GM12878 (cell line): ENCODE data around the gene MAPK1IP1L. TPM values are rescaled to one million over a fixed set of nuclear protein-coding genes. Genes with fewer than 3 reads are reported as not detected.

ENCODE experiments used
- BCL11A ChIP-seq: IDR thresholded peaks from 2 replicates; pipeline ENCODE4 v1.6.1; 2011; ENCODE audit warnings: low read depth, low read length
- BCL3 ChIP-seq: IDR thresholded peaks from 2 replicates; pipeline ENCODE4 v1.6.1; 2011; ENCODE audit warnings: borderline replicate concordance, low read depth, mild to moderate bottlenecking, moderate library complexity, low read length; ENCODE audit not compliant: insufficient read depth, poor library complexity, severe bottlenecking
- BHLHE40 ChIP-seq, 2 experiments: fragments of 450-650 bp in 1 of 2; IDR thresholded peaks; 2 replicates each; pipeline ENCODE4 v1.6.1; 2011 to 2017; ENCODE audit warnings: low read depth in 2 of 2, borderline replicate concordance in 1 of 2, improper control_type of control experiment in 1 of 2, low read length in 1 of 2, mild to moderate bottlenecking in 1 of 2
- CHD2 ChIP-seq: IDR thresholded peaks from 2 replicates; pipeline ENCODE4 v1.6.1; 2011; ENCODE audit warnings: low read depth, low read length, improper control_type of control experiment, borderline replicate concordance
- CUX1 ChIP-seq: IDR thresholded peaks from 2 replicates; pipeline ENCODE4 v1.6.1; 2012; ENCODE audit warnings: improper control_type of control experiment, low read depth, low read length; ENCODE audit not compliant: insufficient replicate concordance
- LARP7 ChIP-seq: fragments of 450-650 bp; IDR thresholded peaks from 2 replicates; pipeline ENCODE4 v1.6.1; 2017; ENCODE audit warnings: mild to moderate bottlenecking
- NR2F1 ChIP-seq: fragments of 450-650 bp; conservative IDR thresholded peaks from 2 replicates; pipeline ENCODE4 v1.6.1; 2017; ENCODE audit warnings: mild to moderate bottlenecking
- PKNOX1 ChIP-seq: fragments of 450-650 bp; IDR thresholded peaks from 2 replicates; pipeline ENCODE4 v1.6.1; 2016; ENCODE audit warnings: mild to moderate bottlenecking
- RFX5 ChIP-seq: IDR thresholded peaks from 2 replicates; pipeline ENCODE4 v1.6.1; 2011; ENCODE audit warnings: low read depth, low read length, improper control_type of control experiment
- SMC3 ChIP-seq: IDR thresholded peaks from 2 replicates; pipeline ENCODE4 v1.6.1; 2011; ENCODE audit warnings: low read length, improper control_type of control experiment, borderline replicate concordance
- SPI1 ChIP-seq: IDR thresholded peaks from 2 replicates; pipeline ENCODE4 v1.6.1; 2011; ENCODE audit warnings: low read depth, mild to moderate bottlenecking, low read length, moderate library complexity, borderline replicate concordance; ENCODE audit not compliant: insufficient read depth
- SREBF2 ChIP-seq: IDR thresholded peaks from 2 replicates; pipeline ENCODE4 v1.6.1; 2012; ENCODE audit warnings: mild to moderate bottlenecking, low read length
- SUPT20H ChIP-seq: IDR thresholded peaks from 2 replicates; pipeline ENCODE4 v1.6.1; 2011; ENCODE audit warnings: low read depth, mild to moderate bottlenecking, low read length, moderate library complexity, borderline replicate concordance; ENCODE audit not compliant: control insufficient read depth
- polyA plus RNA-seq, 11 experiments: library from polyadenylated mRNA; depleted of rRNA in 4 of 11; unstranded in 6 of 11; stranded (reverse) in 5 of 11; fragments of >200 nt; fragmentation: Nextera tagmentation in 4 of 11; fragmentation: Illumina TruSeq in 1 of 11; extraction: Ambion mirVana in 4 of 11; extraction: Trizol in 1 of 11; gene quantifications; 1 replicate in 1 of 11; 2 replicates in 10 of 11; pipeline versions ENCODE4 v1.2.1 to v1.2.3, GENCODE V29; 2011 to 2016; ENCODE audit warnings: inconsistent platforms in 2 of 11, missing spikeins in 2 of 11, low read depth in 1 of 11
- total RNA-seq, 4 experiments: library from RNA; depleted of rRNA in 3 of 4; stranded (reverse); fragments of >200 nt in 3 of 4; fragmentation: Illumina TruSeq in 1 of 4; extraction: Trizol in 1 of 4; gene quantifications; 2 replicates each; pipeline versions ENCODE4 v1.2.1 to v1.2.3, GENCODE V29; 2013 to 2021
- TF ChIP-seq, protein P1 (sequence below): IDR thresholded peaks from 2 replicates; pipeline ENCODE4 v1.6.1; 2012; ENCODE audit warnings: mild to moderate bottlenecking, low read depth, low read length

The MAPK1IP1L gene
- total and polyA plus RNA-seq, 10 of the 15 experiments (the other 5 are each of a cell fraction or from before 2014, with no cell fraction given) = 44.6 to 117 (median 73.0) TPM

GRCh38 chr14:55051423-55052268 lies at the start of gene MAPK1IP1L (continued):
- TF ChIP-seq PKNOX1 = peak; percentile 90
- TF ChIP-seq SREBF2 = no peak
- TF ChIP-seq LARP7 = peak; percentile 98
- TF ChIP-seq RFX5 = no peak
- TF ChIP-seq CUX1 = no peak
- TF ChIP-seq BHLHE40 (IDR thresholded peaks at IDR 0.05; ENCODE audit: borderline replicate concordance in 1 of 2, low read depth in 2 of 2, low read length in 1 of 2) = peak; percentile 61 to 68
- TF ChIP-seq SMC3 = peak; percentile 71
- TF ChIP-seq, protein P1, sequence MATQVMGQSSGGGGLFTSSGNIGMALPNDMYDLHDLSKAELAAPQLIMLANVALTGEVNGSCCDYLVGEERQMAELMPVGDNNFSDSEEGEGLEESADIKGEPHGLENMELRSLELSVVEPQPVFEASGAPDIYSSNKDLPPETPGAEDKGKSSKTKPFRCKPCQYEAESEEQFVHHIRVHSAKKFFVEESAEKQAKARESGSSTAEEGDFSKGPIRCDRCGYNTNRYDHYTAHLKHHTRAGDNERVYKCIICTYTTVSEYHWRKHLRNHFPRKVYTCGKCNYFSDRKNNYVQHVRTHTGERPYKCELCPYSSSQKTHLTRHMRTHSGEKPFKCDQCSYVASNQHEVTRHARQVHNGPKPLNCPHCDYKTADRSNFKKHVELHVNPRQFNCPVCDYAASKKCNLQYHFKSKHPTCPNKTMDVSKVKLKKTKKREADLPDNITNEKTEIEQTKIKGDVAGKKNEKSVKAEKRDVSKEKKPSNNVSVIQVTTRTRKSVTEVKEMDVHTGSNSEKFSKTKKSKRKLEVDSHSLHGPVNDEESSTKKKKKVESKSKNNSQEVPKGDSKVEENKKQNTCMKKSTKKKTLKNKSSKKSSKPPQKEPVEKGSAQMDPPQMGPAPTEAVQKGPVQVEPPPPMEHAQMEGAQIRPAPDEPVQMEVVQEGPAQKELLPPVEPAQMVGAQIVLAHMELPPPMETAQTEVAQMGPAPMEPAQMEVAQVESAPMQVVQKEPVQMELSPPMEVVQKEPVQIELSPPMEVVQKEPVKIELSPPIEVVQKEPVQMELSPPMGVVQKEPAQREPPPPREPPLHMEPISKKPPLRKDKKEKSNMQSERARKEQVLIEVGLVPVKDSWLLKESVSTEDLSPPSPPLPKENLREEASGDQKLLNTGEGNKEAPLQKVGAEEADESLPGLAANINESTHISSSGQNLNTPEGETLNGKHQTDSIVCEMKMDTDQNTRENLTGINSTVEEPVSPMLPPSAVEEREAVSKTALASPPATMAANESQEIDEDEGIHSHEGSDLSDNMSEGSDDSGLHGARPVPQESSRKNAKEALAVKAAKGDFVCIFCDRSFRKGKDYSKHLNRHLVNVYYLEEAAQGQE = no peak
- TF ChIP-seq NR2F1 = peak; percentile 43; the same call in 1 of the 2 replicates
- peak; percentile 94 for TF ChIP-seq CHD2
- peak; percentile 44; the same call in 1 of the 2 replicates for TF ChIP-seq SPI1
- no peak for TF ChIP-seq SUPT20H
- peak; percentile 4; the same call in 1 of the 2 replicates for TF ChIP-seq BCL11A
- peak; percentile 45 for TF ChIP-seq BCL3
